RWPE2 (cell line): ENCODE data around the gene WWOX.
"Not testable (repeated sequence)": the region's sequence is repeated elsewhere in the genome, so short reads cannot be mapped to it uniquely, and the experiment has no call there.

ENCODE experiments used
- ATAC-seq: fragments of 200-7000 bp; cut with Tn5 transposase; 3 replicates; pipeline ENCODE4 v1.9.1; 2021; ENCODE audit warnings: low read depth
- DNase-seq: peaks from one replicate; pipeline ENCODE4 v3.0.0-alpha.2; 2020; ENCODE audit warnings: low spot score
- H3K27ac ChIP-seq: fragments of 450-650 bp; 2 replicates; pipeline ENCODE4 v1.5.1; 2017; ENCODE audit warnings: mild to moderate bottlenecking; ENCODE audit not compliant: poor library complexity, severe bottlenecking
- H3K27me3 ChIP-seq: fragments of 250-450 bp; sonication (Bioruptor Pico); 2 replicates; pipeline ENCODE4 v1.5.1; 2021; ENCODE audit warnings: mild to moderate bottlenecking, moderate library complexity; ENCODE audit not compliant: insufficient read depth, poor library complexity, severe bottlenecking
- H3K36me3 ChIP-seq: fragments of 250-450 bp; sonication (Bioruptor Pico); 2 replicates; pipeline ENCODE4 v1.5.1; 2020; ENCODE audit warnings: low read depth, mild to moderate bottlenecking, moderate library complexity
- H3K4me1 ChIP-seq: fragments of 250-450 bp; sonication (Bioruptor Pico); 2 replicates; pipeline ENCODE4 v1.5.1; 2021; ENCODE audit warnings: mild to moderate bottlenecking, moderate library complexity; ENCODE audit not compliant: insufficient read depth, poor library complexity, severe bottlenecking
- H3K4me3 ChIP-seq: fragments of 250-450 bp; sonication (Bioruptor Pico); 2 replicates; pipeline ENCODE4 v1.5.1; 2021; ENCODE audit warnings: mild to moderate bottlenecking, moderate library complexity; ENCODE audit not compliant: severe bottlenecking
- H3K9me3 ChIP-seq: fragments of 250-450 bp; sonication (Bioruptor Pico); 2 replicates; pipeline ENCODE4 v1.5.1; 2021; ENCODE audit warnings: mild to moderate bottlenecking, moderate library complexity; ENCODE audit not compliant: severe bottlenecking
- TF ChIP-seq, protein P1 (sequence below): fragments of 450-650 bp; IDR thresholded peaks from one replicate; pipeline ENCODE4 v1.5.1; 2017; ENCODE audit warnings: mild to moderate bottlenecking, moderate library complexity; ENCODE audit not compliant: poor library complexity, severe bottlenecking

The WWOX gene

DNA sequence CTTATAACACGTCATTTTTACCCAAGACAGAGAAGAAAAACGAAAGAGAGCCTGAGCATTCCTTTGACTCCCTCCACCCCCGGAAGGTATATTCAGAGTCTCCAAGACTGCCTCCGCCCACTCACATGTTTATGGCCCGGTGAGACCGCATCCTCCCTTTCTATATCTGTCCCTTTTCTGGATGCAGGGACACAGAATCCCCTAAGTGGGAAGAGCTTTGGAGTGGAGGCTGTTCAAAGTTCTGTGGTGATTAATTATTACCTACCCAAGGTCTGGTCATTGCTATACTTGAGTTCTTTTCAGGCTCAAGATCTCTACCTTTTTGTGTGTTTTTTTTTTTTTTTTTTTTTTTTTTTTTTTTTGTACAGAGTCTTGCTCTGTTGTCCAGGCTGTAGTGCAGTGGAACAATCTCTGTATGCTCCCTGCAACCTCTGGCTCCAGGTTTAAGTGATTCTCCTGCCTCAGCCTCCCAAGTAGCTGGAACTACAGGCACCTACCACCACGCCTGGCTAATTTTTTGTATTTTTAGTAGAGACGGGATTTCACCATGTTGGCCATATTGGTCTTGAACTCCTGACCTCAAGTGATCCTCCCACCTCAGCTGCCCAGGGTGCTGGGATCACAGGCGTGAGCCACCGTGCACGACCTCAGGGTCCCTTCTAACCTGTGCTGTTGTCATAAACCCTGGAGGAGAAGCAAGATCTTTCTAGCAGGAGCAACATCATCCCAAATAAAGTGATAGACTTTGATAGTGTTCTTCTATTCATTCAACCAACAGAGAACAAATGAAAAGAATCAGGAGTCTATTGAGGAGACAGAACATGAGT, 407.1 kb downstream of the WWOX start:
- H3K27me3 ChIP-seq: no peaks in the 10 kb centered on the region
- no peak for ATAC-seq
- no peaks in the 10 kb centered on the region for H3K4me1 ChIP-seq
- no peak overlapping the region for H3K4me3 ChIP-seq
- TF ChIP-seq, protein P1, sequence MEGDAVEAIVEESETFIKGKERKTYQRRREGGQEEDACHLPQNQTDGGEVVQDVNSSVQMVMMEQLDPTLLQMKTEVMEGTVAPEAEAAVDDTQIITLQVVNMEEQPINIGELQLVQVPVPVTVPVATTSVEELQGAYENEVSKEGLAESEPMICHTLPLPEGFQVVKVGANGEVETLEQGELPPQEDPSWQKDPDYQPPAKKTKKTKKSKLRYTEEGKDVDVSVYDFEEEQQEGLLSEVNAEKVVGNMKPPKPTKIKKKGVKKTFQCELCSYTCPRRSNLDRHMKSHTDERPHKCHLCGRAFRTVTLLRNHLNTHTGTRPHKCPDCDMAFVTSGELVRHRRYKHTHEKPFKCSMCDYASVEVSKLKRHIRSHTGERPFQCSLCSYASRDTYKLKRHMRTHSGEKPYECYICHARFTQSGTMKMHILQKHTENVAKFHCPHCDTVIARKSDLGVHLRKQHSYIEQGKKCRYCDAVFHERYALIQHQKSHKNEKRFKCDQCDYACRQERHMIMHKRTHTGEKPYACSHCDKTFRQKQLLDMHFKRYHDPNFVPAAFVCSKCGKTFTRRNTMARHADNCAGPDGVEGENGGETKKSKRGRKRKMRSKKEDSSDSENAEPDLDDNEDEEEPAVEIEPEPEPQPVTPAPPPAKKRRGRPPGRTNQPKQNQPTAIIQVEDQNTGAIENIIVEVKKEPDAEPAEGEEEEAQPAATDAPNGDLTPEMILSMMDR: no peak
- DNase-seq: no peak
- H3K9me3 ChIP-seq: no peaks in the 10 kb centered on the region
- H3K36me3 ChIP-seq: no peaks in the 10 kb centered on the region
- no peak overlapping the region for H3K27ac ChIP-seq

DNA sequence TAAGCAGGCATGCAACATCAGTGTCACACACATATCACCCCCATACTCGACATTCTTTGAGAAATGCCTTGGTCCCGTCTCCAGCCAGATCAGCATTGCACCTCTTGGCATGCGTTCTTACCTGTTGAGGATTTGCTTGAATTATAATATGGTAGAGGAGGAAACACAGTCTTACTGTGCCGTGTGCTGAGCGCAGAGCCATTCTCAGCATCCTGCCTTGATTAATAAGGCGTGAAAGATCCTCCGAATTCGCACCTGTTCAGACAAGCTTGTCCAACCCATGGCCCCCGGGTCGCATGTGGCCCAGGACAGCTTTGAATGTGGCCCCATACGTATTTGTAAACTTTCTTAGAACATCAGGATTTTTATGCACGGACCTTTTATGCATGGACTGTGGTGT, 408.1 kb downstream of the WWOX start:
- no peaks in the 10 kb centered on the region for H3K9me3 ChIP-seq
- no peak overlapping the region for H3K27ac ChIP-seq
- H3K27me3 ChIP-seq: no peaks in the 10 kb centered on the region
- H3K4me1 ChIP-seq: no peaks in the 10 kb centered on the region
- DNase-seq (no peak), ATAC-seq (no peak)
- no peaks in the 10 kb centered on the region for H3K36me3 ChIP-seq
- TF ChIP-seq, protein P1: no peak
- no peak overlapping the region for H3K4me3 ChIP-seq

DNA sequence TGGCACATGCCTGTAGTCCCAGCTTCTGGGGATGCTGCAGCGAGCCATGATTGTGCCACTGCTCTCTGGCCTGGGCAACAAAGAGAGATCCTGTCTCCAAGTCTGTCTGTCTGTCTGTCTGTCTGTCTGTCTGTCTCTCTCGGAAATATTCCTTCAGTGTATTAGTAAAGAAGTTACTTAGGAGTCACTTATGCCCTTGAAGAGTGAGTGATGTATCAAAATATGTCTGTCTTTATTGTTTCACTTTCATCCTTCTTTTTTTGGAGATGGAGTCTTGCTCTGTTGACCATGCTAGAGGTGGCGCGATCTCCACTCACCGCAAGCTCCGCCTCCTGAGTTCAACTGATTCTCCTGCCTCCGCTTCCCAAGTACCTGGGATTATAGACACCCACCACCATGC, 410.5 kb downstream of the WWOX start:
- H3K9me3 ChIP-seq: no peaks in the 10 kb centered on the region
- TF ChIP-seq, protein P1: no peak

DNA sequence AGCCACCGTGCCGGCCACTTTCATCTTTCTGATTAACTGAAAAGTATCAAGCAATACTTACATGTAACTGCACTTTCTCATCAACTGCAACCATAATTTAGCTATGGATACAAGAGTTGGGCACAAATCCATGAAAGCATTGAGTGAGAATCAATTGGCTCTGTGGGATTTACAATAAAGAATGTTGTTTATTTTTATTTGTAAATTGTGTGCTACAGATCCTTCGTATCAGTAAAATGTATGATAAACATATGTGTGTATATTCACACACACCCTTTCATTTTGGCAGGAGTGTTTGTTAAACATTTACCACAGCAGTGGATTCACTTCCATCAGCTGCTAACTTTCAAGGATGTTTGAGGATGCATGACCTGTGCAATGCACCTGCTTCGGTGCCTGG, 411.0 kb downstream of the WWOX start:
- ATAC-seq (no peak), DNase-seq (no peak)
- no peak overlapping the region for H3K4me3 ChIP-seq
- TF ChIP-seq, protein P1: no peak
- H3K4me1 ChIP-seq: no peaks in the 10 kb centered on the region
- no peaks in the 10 kb centered on the region for H3K36me3 ChIP-seq
- no peak overlapping the region for H3K27ac ChIP-seq
- H3K27me3 ChIP-seq: no peaks in the 10 kb centered on the region
- no peaks in the 10 kb centered on the region for H3K9me3 ChIP-seq

More for the DNA sequence above, 410.5 kb downstream of the WWOX start:
- Histone ChIP-seq H3K36me3 (no peaks in the 10 kb centered on the region), H3K27ac (no peak overlapping the region), H3K4me3 (no peak overlapping the region), H3K4me1 (no peaks in the 10 kb centered on the region), H3K27me3 (no peaks in the 10 kb centered on the region)
- ATAC-seq: no peak
- no peak for DNase-seq

DNA sequence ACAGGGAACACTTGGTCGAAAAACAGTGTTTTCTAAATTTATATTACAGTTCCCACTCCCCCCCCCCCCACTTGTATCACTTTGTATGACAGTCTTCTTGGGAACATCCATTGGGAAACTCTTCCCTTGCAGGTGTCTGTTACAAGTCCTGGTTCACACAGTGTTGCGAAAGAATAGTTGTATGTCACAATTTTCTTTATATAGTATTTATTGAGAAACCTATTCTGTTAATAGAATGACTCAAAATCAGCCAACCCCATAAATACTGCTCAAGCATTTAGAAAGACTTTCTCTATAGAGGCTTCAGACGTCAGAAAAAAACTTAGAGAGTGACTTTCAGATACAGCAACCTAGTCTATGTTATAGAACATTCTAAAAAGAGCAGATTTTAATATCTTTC, 414.4 kb downstream of the WWOX start:
- ATAC-seq (peak; percentile 53), DNase-seq (no peak)
- Histone ChIP-seq H3K9me3 (no peaks in the 10 kb centered on the region), H3K4me1 (no peaks in the 10 kb centered on the region), H3K36me3 (no peaks in the 10 kb centered on the region), H3K27me3 (no peaks in the 10 kb centered on the region), H3K27ac (no peak overlapping the region), H3K4me3 (no peak overlapping the region)
- TF ChIP-seq, protein P1: no peak

DNA sequence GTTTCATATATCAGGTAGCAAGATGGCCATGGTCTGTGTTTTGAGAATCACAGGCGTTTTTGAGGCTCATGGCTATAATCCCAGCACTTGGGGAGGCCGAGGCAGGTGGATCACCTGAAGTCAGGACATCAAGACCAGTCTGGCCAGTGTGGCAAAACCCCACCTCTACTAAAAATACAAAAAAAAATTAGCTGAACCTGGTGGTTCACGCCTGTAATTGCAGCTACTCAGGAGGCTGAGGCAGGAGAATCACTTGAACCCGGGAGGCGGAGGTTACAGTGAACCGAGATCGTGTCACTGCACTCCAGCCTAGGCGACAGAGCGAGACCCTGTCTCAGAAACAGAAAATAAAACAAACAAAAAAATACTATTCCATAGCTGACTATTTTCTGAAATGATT, 415.4 kb downstream of the WWOX start:
- H3K27ac ChIP-seq, ATAC-seq, H3K4me1 ChIP-seq, H3K9me3 ChIP-seq, H3K4me3 ChIP-seq, H3K36me3 ChIP-seq, DNase-seq, H3K27me3 ChIP-seq: not testable (repeated sequence)
